HG03064 (cell line): Measurements from ENCODE around the gene ADORA2B.
"Not testable (repeated sequence)": the region's sequence is repeated elsewhere in the genome, so short reads cannot be mapped to it uniquely, and the experiment has no call there.

Experiments
- ATAC-seq: cut with Tn5 transposase; IDR thresholded peaks from one replicate; pipeline ENCODE4 v1.9.1; 2021; ENCODE audit warnings: low read depth; ENCODE audit not compliant: unreplicated experiment

ADORA2B gene

DNA sequence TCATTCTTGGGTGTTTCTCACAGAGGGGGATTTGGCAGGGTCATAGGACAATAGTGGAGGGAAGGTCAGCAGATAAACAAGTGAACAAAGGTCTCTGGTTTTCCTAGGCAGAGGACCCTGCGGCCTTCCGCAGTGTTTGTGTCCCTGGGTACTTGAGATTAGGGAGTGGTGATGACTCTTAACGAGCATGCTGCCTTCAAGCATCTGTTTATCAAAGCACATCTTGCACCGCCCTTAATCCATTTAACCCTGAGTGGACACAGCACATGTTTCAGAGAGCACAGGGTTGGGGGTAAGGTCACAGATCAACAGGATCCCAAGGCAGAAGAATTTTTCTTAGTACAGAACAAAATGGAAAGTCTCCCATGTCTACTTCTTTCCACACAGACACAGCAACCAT, 34.1 kb downstream of the ADORA2B start:
- not testable (repeated sequence) for ATAC-seq

DNA sequence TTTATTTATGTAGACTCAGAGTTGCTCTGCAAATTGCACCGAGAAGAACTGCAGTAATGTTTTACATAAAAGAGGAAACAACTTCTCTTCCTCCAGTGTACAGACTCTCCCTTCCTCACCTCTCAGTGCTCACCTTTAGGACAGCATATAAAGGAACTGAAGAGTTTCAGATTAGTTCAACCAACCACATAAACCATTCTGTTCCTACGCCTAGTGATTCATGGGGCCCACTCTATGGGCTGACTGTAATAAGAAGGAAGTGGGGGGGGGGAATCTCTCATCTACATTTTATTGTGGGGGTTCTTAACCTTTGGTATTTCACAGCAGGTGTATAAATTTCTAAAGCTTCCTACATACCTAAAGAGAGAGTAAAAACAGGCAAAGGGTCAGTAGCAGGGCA, 36.3 kb downstream of the ADORA2B start:
- ATAC-seq, result peak; percentile 76

DNA sequence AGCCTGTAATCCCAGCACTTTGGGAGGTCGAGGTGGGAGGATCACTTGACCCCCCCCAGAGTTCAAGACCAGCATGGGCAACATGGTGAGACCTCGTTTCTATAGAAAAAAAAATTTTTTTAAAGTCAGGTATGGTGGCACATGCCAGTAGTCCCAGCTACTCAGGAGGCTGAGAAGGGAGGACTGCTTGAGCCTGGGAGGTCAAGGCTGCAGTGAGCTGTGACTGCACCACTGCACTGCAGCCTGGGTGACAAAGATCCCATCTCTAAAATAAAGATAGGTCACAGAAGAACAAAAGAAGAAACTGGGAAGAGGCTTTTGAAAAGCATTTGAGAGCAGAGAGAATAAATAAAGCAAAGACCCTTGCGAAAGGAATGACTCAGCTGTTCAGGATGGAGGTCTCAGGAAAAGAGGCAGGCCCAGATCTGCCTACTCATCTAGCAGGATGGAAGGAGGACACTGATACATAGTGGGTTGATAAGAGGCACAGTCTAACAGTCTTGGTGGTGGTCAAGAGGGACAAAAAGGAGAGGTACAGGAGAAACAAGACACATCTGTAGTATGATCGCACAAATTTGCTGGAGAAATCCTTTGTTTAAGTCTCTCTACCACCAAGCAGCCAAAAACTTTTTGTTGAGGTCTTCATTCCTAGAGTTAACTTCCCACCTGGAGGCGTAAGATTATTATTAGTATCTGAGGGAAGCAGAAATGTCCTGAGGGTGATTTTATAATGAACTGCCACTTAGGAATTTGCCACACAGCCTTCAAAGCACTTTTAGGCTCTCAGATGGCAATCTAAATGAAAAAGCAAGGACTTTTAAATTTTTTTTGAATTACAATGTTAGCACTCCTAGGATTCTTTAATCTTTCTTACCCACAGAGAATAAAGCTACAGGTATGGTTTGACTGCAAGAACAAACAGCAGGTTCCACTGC, 37.0 kb downstream of the ADORA2B start:
- ATAC-seq, result no peak

DNA sequence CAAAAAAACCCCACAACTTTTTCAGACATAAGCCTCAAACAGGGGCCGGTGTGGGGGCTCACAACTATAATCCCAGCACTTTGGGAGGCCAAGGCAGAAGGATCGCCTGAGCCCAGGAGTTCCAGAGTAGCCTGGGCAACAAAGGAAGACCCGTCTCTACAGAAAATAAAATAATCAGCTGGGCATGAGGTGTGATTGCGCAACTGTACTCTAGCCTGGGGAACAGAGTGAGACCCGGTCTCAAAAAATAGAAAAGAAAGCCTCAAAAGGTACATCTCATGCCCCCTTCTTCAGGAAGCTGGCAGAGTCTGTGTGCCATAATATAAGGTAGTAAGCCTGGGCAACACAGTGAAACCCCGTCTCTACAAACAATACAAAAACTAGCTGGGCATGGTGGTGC, 51.4 kb downstream of the ADORA2B start:
- no peak for ATAC-seq

DNA sequence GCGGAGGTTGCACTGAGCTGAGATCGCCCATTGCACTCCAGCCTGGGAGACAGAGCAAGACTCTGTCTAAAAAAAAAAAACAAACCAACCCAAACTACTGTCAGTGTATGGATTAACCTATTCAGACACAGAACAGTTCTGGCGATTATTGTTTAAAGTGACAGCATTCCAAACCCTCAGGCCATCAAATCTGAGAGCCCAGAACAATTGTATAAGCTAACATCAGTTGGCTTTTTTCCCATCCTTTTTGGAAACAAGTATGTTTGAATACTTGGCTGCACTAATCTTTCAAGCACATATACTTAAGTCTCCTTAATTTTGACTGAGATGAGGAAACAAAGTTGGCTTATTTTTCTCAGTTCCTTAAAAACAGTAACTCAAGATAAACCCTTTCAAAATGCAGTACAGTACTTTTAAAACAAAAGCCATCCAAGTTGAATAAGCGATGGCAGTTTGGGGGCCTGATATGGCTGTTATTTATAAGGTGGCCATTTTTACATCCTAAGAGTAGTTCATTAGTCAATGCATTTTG, 53.2 kb downstream of the ADORA2B start:
- no peak for ATAC-seq

GRCh38 chr17:15999141-15999973, 54.4 kb downstream of the ADORA2B start, which contains the start of the genes TTC19 and ZSWIM7:
Gene TTC19 (plus strand): TSS chr17:15999824. CDS start chr17:15999849, 25 bp downstream.
Gene ZSWIM7 (minus strand): TSS chr17:15999704. CDS start chr17:15999594, 110 bp downstream.
- peak; percentile 93 for ATAC-seq

DNA sequence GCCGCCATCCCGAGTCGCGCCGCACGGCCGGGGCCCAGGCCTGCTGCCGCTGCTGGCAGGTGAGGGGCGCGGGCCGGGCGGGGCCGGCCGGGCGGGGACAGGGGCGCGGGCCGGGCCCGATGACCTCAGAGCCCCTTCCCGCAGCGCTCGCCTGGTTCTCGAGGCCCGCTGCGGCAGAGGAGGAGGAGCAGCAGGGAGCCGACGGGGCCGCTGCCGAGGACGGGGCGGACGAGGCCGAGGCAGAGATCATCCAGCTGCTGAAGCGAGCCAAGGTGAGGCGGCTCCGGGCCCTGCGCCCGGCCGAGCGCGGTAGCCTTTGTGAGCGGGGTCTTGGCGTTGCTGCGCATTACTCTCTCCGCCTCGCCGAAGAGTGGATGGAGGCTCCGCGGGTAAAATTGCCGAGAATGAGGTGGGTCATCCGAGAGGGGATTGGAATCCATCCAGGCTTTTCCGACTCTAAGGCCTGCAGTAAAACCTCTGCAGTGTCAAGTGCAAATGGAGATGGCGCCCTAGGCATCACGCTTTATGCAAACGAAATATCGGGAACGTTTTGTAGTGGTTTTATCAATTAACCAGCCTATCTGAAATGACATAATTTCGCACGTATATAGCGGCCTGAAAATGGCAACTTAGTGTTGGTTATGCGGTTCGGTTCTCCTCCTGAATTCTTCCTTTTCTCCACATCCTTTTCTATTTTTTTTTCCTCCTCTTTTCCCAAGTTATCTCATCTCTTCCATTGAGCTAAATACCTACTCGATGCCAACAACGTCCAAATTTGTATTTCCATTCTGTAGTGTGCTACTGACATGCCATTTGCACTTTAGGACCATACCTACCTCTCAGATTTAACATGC, 55.3 kb downstream of the ADORA2B start:
- ATAC-seq, result peak; percentile 30

DNA sequence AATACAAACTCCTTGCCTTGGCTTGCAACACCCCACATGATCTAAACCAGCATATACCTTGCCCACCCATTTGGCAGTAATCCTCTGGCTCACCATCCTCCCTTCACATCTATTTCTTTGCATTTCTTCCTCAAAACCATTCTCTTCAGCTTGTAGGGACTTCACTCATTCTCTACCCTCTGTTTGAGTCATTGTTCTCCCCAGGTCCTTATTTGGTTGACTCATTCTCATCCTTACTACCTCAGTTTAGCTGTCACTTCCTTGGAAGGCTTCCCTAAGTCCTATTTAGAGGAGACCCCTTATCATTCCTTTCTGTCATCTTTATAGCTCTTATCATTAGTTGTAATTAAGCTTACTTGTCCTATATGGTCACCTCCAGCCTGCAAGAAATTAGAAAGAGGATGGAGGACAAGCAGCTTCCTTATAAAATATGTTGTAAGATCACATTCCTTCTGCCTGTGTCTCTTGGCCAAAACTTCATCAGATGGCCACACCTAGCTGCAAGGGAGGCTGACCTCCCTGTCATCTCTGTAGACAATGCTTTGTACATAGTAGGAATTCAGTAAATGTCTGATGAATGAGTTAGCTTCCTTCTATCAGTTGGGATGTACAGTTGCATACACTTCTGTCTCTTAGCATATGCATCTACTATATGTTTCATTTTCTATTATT, 56.4 kb downstream of the ADORA2B start:
- ATAC-seq, result no peak

- no peak for ATAC-seq
Observed at GRCh38 chr17:16002708-16003260, 57.9 kb downstream of the ADORA2B start.

DNA sequence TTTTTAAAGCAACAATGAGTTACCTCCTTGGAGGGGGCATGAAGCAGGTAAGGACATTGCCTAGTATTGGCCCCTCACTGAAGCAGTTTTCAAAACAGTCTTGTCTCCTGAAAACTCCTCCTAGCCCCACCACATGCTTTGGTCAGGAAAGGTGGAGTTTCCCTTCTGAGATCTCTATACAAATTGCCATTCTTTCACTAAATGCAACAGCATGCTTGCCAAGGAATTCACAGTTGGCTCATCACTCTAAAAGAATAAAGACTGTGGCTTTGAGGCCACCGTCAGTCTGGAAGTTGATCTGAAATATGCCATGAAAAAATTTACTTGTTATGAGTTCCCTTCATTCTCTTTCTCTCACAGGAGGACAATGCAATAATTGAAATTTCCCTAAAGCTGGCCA, 58.9 kb downstream of the ADORA2B start:
- ATAC-seq, result no peak

DNA sequence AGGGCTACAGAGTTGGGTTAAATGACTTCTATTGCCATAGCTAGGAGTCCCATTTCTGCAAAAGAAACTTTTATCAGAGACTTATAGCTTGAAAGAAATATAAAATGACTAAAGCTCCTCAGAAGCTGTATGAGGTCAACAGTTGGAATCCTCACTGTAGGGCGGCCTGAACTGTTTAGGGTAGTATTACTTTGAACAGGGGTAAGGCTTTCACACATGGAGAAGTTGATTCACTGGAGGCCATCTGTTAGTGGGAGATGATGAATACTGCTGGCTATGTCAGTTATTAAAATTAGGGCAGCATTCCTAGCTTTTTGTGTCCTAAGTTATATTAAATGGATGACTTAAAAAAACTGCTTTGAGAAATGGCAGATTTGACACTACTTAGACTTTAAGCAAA, 60.7 kb downstream of the ADORA2B start:
- ATAC-seq, result no peak

GRCh38 chr17:16007439-16007838, 62.5 kb downstream of the ADORA2B start:
- ATAC-seq, result no peak

- no peak for ATAC-seq
Observed at GRCh38 chr17:16013943-16014407, 69.0 kb downstream of the ADORA2B start.

DNA sequence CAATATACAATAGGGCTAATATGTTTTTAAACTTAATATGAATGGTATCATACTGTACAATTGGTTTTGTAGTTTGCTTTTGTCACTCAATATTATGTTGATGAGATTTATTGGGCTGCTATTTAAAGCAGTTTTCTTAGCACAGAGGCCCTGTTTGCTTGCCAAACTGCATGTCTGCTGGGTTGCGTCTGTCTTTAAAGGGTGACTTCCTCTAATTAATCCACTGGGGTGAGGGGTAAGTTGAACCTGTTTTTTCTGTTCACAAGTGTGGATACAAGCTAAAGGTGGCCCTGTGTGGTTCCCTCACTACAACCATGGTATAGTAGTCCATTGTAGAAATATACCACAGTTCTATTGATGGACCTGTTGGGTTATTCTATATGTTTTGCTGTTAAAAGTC, 74.4 kb downstream of the ADORA2B start:
- no peak for ATAC-seq

DNA sequence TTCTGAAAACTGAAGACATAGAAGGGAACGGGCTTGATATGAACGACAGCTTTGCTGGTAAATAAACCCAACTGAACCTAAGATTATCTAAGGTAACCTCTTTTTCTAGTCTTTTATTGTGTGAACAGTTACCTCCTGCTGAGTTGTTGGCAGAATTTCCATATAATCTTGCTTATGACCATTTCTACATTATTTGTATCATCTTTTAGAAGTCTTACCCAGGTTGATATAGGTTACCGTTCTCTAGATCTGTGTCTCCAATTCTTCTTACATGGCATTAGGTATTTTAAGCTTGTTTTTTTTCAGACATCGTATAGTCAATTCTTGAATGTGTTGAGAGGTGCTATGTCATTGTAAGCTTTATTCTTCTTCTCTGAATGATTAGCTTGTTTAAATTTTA, 79.0 kb downstream of the ADORA2B start:
- ATAC-seq, result no peak

GRCh38 chr17:16025202-16025601, 80.3 kb downstream of the ADORA2B start:
- ATAC-seq, result no peak
